ENCODE data around the gene RGS16. TPM values are rescaled to one million over a fixed set of nuclear protein-coding genes. Genes with fewer than 3 reads are reported as not detected.

Gene RGS16
- total RNA-seq, 1 experiment from 2014 or later, result 0.23 TPM

DNA sequence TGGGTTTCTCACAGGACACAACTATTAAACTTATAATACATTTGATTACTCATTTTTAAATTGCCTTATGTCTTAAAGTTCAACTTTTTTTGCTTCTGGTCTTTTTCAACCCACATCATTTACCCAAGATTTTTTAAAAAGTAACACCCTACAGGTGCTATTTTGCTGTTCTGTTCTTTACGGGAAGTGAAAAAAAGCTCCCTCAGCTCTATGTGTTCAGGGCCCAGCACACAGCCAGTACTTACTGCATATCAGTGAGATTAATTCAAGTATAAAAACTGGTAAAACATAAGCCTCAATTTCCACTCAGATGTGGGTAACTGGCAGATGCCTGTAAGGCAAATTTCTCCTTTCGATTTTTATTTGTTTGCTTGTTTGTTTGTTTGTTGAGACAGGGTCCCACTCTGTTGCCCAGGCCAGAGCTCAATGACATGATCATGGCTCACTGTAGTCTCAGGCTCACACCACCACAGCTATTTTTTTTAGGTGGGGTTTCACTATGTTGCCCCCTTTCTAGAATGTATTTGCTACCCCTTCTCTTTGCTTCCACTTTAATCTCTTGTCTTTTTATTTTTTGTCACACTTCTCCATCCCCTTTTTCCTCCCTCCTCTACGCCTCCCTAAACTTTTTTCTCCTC lies 35.4 kb downstream of the RGS16 start:
- BruUV-seq (replicated peaks), result no TSS peak
- intact Hi-C loops (cut with micrococcal nuclease; ENCODE audit: unreplicated experiment), result no loop called here
- Histone ChIP-seq H3K4me3 (ENCODE audit: low read depth in 2 of 2, low read length in 2 of 2) (no peak overlapping the region), H3K27me3 (ENCODE audit: control insufficient read depth, insufficient read depth, low read length) (no peaks in the 10 kb centered on the region), H3K27ac (ENCODE audit: low read length) (no peak overlapping the region), H3K4me1 (ENCODE audit: control insufficient read depth, insufficient read depth, low read length) (no peaks in the 10 kb centered on the region), H3K36me3 (ENCODE audit: control insufficient read depth, insufficient read depth, low read length) (no peaks in the 10 kb centered on the region), H3K9me3 (ENCODE audit: control insufficient read depth, insufficient read depth, low read depth, low read length) (no peaks in the 10 kb centered on the region)
- no peak for TF ChIP-seq SIN3A (IDR thresholded peaks at IDR 0.05; ENCODE audit: borderline replicate concordance, insufficient read depth, low read depth, low read length)
- TF ChIP-seq POLR2AphosphoS5 (IDR thresholded peaks at IDR 0.05; ENCODE audit: low read depth, low read length), result no peak
- TF ChIP-seq, protein P1, sequence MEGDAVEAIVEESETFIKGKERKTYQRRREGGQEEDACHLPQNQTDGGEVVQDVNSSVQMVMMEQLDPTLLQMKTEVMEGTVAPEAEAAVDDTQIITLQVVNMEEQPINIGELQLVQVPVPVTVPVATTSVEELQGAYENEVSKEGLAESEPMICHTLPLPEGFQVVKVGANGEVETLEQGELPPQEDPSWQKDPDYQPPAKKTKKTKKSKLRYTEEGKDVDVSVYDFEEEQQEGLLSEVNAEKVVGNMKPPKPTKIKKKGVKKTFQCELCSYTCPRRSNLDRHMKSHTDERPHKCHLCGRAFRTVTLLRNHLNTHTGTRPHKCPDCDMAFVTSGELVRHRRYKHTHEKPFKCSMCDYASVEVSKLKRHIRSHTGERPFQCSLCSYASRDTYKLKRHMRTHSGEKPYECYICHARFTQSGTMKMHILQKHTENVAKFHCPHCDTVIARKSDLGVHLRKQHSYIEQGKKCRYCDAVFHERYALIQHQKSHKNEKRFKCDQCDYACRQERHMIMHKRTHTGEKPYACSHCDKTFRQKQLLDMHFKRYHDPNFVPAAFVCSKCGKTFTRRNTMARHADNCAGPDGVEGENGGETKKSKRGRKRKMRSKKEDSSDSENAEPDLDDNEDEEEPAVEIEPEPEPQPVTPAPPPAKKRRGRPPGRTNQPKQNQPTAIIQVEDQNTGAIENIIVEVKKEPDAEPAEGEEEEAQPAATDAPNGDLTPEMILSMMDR (IDR thresholded peaks at IDR 0.05), result no peak
- TF ChIP-seq REST (IDR thresholded peaks at IDR 0.05; ENCODE audit: insufficient read depth in 1 of 2, low read depth in 2 of 2, low read length in 1 of 2), result no peak
- no peak for TF ChIP-seq TCF7L2 (IDR thresholded peaks at IDR 0.05; ENCODE audit: low read depth, low read length)
- POLR2A ChIA-PET, result no interaction called here
- no peak for DNase-seq (ENCODE audit: low read depth, low spot score)
- no peak for ATAC-seq
- in situ Hi-C loops (cut with HindIII; ENCODE audit: low pct_unique_long_range_greater_than_20kb, low sequenced_read_pairs), result no loop called here
- CTCF ChIA-PET, result no interaction called here

GRCh38 chr1:182567629-182568028 lies 36.6 kb downstream of the RGS16 start:
- Histone ChIP-seq H3K36me3 (ENCODE audit: control insufficient read depth, insufficient read depth, low read length) (no peaks in the 10 kb centered on the region), H3K27me3 (ENCODE audit: control insufficient read depth, insufficient read depth, low read length) (no peaks in the 10 kb centered on the region), H3K4me1 (ENCODE audit: control insufficient read depth, insufficient read depth, low read length) (no peaks in the 10 kb centered on the region), H3K27ac (ENCODE audit: low read length) (no peak overlapping the region), H3K4me3 (ENCODE audit: low read depth in 2 of 2, low read length in 2 of 2) (no peak overlapping the region), H3K9me3 (ENCODE audit: control insufficient read depth, insufficient read depth, low read depth, low read length) (no peaks in the 10 kb centered on the region)
- ATAC-seq (no peak), DNase-seq (ENCODE audit: low read depth, low spot score) (no peak)
- CTCF ChIA-PET, result no interaction called here
- in situ Hi-C loops (cut with HindIII; ENCODE audit: low pct_unique_long_range_greater_than_20kb, low sequenced_read_pairs) (no loop called here), intact Hi-C loops (cut with micrococcal nuclease; ENCODE audit: unreplicated experiment) (no loop called here)
- no peak for TF ChIP-seq SIN3A (IDR thresholded peaks at IDR 0.05; ENCODE audit: borderline replicate concordance, insufficient read depth, low read depth, low read length)
- TF ChIP-seq REST (IDR thresholded peaks at IDR 0.05; ENCODE audit: insufficient read depth in 1 of 2, low read depth in 2 of 2, low read length in 1 of 2), result no peak
- TF ChIP-seq TCF7L2 (IDR thresholded peaks at IDR 0.05; ENCODE audit: low read depth, low read length), result no peak
- TF ChIP-seq POLR2AphosphoS5 (IDR thresholded peaks at IDR 0.05; ENCODE audit: low read depth, low read length), result no peak
- TF ChIP-seq, protein P1 (IDR thresholded peaks at IDR 0.05), result no peak
- no TSS peak for BruUV-seq (replicated peaks)
- POLR2A ChIA-PET, result no interaction called here
